ENCODE measurements around the gene BUB1B.
A peak's percentile ranks its signal among the peaks of the same experiment; 100 is the strongest.
"Not testable (repeated sequence)": the region's sequence is repeated elsewhere in the genome, so short reads cannot be mapped to it uniquely, and the experiment has no call there.

BUB1B gene, protein sequence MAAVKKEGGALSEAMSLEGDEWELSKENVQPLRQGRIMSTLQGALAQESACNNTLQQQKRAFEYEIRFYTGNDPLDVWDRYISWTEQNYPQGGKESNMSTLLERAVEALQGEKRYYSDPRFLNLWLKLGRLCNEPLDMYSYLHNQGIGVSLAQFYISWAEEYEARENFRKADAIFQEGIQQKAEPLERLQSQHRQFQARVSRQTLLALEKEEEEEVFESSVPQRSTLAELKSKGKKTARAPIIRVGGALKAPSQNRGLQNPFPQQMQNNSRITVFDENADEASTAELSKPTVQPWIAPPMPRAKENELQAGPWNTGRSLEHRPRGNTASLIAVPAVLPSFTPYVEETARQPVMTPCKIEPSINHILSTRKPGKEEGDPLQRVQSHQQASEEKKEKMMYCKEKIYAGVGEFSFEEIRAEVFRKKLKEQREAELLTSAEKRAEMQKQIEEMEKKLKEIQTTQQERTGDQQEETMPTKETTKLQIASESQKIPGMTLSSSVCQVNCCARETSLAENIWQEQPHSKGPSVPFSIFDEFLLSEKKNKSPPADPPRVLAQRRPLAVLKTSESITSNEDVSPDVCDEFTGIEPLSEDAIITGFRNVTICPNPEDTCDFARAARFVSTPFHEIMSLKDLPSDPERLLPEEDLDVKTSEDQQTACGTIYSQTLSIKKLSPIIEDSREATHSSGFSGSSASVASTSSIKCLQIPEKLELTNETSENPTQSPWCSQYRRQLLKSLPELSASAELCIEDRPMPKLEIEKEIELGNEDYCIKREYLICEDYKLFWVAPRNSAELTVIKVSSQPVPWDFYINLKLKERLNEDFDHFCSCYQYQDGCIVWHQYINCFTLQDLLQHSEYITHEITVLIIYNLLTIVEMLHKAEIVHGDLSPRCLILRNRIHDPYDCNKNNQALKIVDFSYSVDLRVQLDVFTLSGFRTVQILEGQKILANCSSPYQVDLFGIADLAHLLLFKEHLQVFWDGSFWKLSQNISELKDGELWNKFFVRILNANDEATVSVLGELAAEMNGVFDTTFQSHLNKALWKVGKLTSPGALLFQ

DNA sequence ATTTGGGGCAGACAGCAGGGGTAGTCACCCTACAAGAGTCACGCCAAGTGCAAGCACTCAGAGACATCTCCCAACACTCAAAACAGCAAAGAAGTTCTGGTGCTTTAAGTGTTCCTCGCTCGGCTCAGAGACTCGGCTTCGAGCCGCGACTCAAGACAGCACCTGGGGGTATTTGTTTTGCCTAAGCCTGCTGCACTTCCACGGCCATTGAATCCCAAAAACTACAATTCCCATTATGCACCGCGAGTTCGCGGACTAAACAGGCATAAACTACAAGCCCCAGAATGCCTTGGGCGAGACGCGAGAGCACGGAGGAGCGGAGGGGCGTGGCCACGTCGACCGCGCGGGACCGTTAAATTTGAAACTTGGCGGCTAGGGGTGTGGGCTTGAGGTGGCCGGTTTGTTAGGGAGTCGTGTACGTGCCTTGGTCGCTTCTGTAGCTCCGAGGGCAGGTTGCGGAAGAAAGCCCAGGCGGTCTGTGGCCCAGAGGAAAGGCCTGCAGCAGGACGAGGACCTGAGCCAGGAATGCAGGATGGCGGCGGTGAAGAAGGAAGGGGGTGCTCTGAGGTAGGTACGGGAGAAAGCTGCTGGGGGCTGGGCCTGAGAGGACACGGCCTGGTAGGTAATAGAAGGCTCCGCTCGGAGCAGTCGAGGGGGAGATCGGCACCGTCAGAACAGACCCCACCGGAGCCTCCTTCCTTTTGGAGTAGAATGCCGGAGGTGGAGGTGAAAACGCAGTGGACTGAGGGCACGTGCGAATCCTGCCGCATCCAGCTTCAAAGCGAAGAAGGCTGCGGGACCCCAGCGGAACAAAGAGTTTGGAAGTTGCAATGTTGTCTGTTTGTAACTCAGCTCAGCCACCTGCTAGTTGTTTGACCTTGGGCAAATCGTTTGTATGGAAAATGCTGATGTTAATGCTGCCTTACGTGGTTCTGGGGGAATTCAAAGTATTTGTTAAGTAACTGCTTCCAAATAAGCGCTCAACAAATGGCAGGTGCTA lies at the start of gene BUB1B:
TSS of gene BUB1B (plus strand) at position 381 of the 1,000 bp plus-strand sequence. CDS start at position 533, 152 bp downstream.
- DNase-seq = peak; percentile 81

DNA sequence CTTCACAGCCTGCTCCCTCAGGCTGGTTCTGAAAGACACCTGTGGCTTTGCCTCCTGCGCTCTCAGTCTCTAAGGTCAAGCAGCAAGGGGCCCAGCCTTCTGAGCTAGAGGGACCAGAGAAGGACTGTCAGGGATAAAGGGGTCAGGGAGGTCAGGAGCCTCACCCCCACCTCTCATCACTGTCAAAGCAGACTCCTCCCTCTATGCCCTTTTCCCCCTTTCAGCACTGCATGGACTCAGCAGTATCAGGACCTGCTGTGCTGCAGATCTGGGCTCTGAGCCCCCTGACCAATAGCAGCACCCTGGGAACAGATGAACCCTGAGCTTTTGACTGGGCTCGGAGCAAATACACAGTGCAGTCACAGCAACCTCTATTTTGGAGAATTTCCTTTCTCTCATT lies 49.0 kb upstream of the BUB1B start:
- DNase-seq = no peak

DNA sequence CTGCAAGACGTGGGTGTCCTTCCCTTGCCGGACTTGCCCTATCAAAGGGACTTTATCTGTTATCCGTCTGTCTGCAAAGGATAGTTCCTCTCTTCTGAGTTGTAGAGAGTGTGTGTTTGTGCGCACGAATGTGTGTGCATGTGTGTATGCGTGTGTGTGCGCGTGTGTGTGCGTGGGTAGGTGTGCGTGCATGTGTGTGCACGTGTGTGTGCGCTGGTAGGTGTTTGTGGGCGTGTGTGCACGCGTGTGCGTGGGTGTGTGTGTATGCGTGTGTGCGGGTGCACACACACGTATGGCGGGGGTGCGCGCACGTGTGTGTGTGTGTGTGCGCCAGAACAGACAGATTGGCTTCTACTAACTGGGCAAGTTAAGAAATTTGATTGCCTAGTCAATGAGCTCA lies 48.1 kb upstream of the BUB1B start:
- no peak for DNase-seq

DNA sequence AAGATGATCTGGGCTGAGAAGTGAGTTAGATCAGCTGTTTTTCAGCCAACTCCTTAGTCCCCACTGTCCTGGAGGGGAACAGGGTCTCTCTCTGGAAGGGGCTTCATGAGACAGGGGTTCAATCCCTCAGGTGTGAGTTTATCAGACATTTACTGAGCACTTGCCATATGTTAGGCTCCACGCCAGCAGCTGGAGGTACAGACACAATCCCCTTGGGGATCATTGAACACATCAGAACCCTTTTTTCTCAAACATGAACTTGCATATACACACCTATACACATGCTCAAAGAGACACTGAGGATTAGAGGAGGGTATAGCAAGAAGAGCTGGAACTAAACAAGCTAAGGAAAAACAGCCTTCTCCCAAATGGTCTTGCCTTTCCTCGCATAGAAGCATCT lies 46.7 kb upstream of the BUB1B start:
- DNase-seq = no peak

DNA sequence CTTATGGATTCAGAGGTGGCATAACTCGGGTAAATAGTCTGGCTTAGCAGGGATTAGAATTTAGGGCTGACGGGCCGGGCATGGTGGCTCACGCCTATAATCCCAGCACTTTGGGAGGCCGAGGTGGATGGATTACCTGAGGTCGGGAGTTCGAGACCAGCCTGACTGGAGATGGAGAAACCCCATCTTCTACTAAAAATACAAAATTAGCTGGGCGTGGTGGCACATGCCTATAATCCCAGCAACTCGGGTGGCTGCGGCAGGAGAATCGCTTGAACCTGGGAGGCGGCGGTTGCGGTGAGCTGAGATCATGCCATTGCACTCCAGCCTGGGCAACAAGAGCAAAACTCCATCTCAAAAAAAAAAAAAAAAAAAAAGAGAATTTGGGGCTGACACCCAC lies 45.8 kb upstream of the BUB1B start:
- DNase-seq = not testable (repeated sequence)

DNA sequence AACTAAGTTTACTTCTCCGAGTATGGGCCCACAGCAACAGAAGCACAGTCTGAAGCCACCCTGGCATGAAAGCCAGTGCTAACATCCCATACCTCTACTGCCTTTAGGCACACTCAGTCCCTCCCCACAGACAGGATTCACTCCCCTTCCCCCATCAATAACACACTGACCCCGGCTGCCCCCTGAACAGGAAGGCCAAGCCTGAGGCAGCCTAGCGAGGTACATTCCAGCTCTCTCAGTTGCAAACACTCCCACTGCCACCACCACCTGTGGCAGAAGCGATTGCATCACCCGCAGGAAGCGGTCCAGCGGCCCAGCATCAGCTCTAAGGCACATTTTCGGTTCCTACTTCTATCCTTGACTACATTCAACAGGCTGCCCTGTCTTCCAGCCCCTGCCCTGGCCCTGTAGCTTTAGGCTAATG lies 45.2 kb upstream of the BUB1B start:
- no peak for DNase-seq

DNA sequence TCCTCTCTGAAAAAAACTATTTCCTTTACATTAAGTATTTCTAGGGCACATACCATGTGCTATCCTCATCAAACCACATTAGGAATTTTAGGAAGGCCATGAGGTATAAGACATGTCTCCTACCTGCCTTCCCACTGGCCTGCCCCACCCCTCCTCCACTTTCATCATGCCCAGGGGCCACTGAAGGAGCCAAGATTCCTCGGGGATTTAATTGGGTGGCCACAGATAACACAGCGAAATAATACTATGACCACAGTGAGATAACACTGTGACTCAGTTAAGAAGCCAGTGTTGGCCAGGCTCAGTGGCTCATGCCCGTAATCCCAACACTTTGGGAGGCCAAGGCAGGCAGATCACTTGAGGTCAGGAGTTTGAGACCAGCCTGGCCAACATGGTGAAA lies 42.4 kb upstream of the BUB1B start:
- DNase-seq = no peak

DNA sequence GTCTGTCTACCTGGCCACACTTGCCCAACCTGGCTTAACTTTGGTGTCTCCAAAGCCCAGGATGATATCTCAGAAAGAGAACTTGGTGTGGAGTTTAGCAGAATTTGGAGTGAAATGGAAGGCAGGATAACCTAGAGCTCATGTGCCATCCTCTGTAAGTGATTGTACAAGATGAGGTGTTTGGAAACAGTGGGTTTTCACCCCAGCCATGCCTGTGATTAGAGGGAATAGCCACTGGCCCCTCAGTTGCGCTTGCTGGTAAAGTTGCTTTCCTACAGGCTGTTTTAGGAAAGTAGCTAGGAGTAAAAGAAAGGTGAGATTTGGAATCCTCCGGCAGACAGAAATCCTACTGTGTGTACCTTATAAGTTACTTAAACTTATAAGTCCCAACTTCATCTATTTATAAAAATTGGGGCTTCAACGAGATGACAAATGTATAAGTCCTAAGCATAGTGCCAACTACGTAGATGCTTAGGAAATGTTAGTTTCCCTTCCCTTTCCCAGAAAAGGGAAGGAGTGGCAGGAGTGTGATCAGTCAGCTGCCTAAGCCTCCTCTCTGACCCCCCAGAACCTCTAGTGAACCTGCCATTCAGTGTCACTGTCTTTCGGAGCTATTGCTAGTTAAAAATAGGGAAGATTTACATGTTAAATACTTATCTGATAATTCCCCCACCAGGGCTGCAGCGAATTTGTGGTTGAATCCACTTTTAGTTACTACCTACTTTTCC lies 38.8 kb upstream of the BUB1B start:
- no peak for DNase-seq

DNA sequence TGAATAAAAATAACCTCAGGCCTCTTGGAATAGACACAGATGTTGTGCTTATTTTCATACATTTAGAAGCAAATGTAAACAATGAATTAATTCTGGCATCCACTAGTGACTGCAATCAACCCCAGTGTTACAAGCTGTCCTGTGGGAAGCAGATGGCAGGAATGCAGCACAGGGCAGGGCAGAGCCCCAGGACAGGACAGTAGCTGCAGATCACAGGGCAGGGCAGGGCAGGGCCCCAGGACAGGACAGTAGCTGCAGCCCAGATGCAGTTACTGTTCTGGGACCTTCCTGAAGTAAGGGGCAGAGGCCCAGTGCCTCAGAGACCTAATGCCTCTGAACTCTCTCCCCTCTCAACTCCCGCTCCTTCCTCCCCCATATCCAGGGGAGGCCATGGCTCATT lies 37.9 kb upstream of the BUB1B start:
- DNase-seq = not testable (repeated sequence)

DNA sequence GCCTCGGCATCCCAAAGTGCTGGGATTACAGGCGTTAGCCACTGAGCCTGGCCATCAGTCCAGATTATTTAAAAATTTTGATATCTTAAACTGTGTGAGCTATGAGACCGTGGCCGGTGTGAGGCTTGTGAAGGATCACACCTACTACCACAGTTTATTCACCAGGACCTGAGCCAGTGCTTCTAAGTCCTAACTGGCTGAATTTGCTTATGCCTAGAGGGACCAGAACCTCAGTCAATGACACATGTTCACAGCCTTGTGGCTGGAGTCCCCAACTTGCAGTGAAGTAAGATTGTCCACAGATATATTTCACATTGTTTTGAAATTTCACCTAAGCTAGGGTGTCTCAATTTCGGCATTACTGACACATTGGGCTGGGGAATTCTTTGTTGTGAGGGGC lies 37.0 kb upstream of the BUB1B start:
- not testable (repeated sequence) for DNase-seq

DNA sequence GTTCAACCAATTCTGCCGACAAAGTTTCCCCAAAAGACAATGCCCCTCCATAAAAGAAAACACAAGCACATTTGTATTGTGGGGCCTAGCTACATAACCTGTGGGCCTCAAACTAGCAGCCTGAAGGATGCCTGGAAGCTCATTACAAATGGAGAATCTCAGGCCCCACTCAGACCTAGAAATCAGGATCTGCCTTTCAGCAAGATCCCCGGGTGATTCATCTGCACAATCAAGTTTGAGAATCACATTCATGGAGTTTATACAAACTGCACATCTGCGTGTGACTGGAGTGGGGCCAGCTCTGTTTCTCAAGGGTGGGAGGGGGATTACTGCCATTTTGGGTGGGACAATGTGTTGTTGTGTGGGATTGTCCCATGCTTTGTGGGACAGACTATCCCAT lies 36.5 kb upstream of the BUB1B start:
- not testable (repeated sequence) for DNase-seq

DNA sequence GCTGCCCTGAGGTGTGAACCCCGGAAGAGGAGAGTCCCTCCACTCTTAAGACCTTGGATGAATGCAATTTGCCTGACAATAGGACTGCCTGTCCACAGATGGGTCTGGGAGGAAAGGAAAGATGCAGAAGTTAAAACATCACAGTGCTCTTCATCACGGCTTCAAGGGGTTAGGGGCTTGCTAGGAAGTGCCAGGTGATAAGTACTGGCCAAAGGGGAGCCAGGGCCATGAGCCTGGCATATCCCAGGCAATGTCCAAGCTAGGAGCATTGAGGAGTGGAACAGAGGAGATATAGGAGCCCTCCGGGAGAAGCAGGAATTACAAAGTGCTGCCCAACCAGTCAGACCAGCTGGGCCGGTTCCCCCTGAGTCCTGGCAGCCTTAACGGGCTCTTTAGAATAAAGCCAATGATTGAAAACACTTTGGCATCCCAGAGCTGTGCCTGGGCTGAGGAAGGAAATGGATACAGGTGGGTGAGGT lies 36.0 kb upstream of the BUB1B start:
- DNase-seq = peak; percentile 58

DNA sequence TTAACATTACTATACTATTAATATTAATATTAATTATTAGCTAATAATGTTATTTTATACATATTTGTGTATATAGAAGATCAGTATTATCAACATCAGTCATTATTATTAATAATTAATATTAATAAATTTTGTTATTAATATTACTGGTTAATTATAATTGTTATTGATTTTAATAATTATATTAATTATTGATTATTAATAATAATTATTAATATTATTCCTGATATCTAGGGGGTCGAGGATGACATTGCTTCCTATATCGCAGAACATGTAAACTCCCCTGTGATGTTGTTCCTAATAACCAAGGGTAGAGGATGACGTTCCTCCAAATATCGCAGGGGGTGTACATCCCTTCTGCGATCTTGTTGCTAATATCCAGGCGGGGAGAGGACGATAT lies 34.9 kb upstream of the BUB1B start:
- DNase-seq = no peak

DNA sequence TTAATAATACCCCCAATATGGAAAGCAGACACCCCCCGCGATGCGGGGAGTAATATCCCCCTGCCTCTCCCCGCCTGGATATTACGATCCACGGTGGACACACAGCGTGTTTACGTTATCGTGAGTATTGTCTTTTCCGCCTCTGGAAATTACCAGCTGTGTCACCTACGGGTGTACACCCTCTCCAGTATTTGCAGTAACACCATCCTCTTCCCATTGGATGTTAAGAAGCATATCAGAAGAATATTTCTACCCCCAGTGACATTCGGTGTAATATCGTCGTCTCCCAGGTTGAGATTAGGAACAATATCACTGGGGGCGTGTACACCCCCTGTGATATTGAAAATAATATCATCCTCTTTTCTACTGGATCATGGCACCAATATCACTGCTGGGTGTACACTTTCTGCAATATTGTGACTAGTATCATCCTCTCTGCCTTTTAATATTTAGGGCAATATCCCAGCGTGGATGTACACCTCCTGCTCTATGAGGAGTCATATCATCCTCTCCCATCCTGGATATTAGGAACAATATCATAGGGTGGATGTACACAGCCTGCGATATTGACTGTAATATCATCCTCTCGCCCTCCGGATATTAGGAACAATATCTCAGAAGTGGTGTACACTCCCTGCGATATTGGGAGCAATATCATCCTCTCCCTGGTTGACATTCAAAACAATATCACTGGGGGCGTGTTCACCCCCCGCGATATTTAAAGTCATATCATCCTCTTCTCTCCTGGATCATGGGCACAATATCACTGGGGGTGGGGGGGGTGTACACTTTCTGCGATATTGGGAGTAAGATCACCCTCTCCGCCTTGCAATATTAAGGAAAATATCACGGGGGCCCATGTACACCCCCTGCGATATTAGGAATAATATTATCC lies 31.9 kb upstream of the BUB1B start:
- DNase-seq = no peak

DNA sequence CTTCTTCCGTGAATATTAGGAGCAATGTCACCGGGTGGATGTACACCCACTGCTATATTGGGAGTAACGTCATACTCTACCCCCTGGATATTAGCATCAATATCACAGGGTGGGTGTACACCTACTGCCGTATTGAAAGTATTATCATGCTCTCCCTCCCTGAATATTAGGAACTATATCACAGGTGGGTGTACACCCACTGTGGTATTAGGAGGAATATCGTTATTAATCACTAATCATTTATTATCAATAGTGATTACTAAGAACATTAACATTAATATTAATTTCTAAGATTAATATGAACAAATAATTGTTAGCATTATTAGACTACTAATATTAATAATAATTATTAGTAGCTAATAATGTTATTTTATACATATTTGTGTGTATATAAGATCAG lies 30.8 kb upstream of the BUB1B start:
- no peak for DNase-seq

DNA sequence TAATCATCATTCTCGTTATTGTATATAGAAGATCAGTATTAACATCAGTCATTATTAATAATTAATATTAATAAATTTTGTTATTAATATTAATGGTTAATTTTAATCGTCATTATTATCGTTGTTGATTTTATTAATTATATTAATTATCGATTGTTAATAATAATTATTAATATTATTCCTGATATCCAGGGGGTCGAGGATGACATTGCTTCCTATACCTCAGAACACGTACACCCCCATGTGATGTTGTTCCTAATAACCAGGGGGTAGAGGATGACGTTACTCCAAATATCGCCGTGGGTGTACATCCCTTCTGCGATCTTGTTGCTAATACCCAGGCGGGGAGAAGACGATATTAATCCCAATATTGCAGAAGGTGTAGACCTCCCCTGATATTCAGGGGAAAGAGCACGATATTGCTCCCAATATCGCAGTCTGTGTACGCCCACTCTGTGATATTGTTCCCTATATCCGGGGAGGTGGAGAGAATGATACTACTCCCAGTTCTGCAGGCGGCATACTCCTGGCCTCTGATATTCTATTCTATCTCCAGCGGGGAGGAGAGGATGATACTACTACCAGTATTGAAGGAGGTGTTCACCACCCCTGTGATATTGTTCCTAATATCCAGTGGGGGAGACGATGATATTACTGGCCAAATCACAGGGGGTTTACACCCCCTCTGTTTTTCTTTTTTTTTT lies 29.9 kb upstream of the BUB1B start:
- no peak for DNase-seq

DNA sequence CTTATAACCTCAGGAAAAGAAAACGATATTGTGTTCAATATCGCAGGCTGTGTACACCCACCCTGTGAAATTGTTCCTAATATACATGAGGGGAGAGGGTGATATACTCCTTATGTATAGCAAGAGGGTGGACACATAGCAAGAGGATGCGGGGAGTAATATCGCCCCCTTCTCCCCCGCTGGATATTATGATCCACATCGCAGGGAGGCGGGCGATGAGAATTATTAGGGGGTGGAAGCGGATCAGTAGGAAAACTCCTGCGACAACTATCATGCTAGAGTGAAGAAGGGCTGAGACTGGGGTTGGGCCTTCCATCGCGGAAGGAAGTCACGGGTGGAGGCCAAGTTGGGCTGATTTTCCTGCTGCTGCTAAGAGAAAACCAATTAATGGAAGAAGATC lies 27.3 kb upstream of the BUB1B start:
- DNase-seq = no peak

DNA sequence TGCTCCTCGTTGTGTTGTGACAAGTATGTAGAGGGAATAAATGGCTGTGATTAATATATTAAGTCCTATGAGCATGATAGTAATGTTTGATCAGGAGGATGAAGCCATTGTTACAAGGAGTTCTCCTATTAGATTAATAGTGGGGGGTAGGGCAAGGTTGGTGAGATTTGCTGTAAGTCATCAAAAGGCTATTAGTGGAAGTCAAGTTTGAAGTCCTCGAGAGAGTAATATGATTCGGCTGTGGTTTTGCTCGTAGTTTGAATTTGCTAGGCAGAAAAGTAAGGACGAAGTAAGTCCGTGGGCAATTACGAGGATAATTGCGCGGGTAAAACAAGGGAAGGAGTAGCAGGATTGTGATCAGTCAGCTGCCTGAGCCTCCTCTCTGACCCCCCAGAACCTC lies 26.0 kb upstream of the BUB1B start:
- no peak for DNase-seq

DNA sequence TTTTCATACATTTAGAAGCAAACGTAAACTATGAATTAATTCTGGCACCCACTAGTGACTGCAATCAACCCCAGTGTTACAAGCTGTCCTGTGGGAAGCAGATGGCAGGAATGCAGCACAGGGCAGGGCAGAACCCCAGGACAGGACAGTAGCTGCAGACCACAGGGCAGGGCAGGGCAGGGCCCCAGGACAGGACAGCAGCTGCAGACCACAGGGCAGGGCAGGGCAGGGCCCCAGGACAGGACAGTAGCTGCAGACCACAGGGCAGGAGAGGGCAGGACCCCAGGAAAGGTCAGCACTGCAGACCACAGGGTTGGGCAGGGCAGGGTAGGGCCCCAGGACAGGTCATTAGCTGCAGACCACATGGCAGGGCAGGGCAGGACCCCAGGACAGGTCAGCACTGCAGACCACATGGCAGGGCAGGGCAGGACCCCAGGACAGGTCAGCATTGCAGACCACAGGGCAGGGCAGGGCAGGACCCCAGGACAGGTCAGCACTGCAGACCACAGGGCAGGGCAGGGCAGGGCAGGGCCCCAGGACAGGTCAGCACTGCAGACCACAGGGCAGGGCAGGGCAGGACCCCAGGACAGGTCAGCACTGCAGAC lies 24.9 kb upstream of the BUB1B start:
- not testable (repeated sequence) for DNase-seq

Data from DMS153 (cell line).